ENCODE data around the gene TFEC.

TFEC gene

GRCh38 chr7:115920367-115920766 is 110.2 kb downstream of the TFEC start:
- H2AFZ ChIP-seq (ENCODE audit: insufficient read depth, low read length, poor library complexity), result no peak overlapping the region
- H3K36me3 ChIP-seq (ENCODE audit: control insufficient read depth in 1 of 2, insufficient read depth in 2 of 2, low read length in 2 of 2), result no peaks in the 10 kb centered on the region
- no peaks in the 10 kb centered on the region for H3K9me3 ChIP-seq (ENCODE audit: insufficient read depth, low read depth, low read length)
- H3K14ac ChIP-seq (ENCODE audit: low read length), result no peak overlapping the region
- H3K4me3 ChIP-seq (ENCODE audit: low read depth, low read length), result no peak overlapping the region
- H4K8ac ChIP-seq (ENCODE audit: low read depth, low read length), result no peak overlapping the region
- no peaks in the 10 kb centered on the region for H3K27me3 ChIP-seq (ENCODE audit: insufficient read depth, low read length)
- no peak overlapping the region for H2BK12ac ChIP-seq (ENCODE audit: low read length)
- H2BK5ac ChIP-seq (ENCODE audit: low read depth, low read length, poor library complexity), result no peak overlapping the region
- H3K18ac ChIP-seq (ENCODE audit: low read length), result no peak overlapping the region
- H2AK5ac ChIP-seq (ENCODE audit: low read length), result no peak overlapping the region
- no peaks in the 10 kb centered on the region for H3K79me2 ChIP-seq (ENCODE audit: control insufficient read depth, insufficient read depth, low read length, poor library complexity)
- no peaks in the 10 kb centered on the region for H3K79me1 ChIP-seq (ENCODE audit: low read length)
- no peak overlapping the region for H4K12ac ChIP-seq (ENCODE audit: low read depth, low read length)
- H3K4me2 ChIP-seq (ENCODE audit: low read length), result no peak overlapping the region
- no peak overlapping the region for H3K23ac ChIP-seq (ENCODE audit: low read length)
- H3K27ac ChIP-seq (ENCODE audit: low read depth, low read length), result no peak overlapping the region
- no peaks in the 10 kb centered on the region for H3K4me1 ChIP-seq (ENCODE audit: control insufficient read depth in 1 of 2, insufficient read depth in 2 of 2, low read length in 2 of 2)
- no peak overlapping the region for H3K9ac ChIP-seq (ENCODE audit: low read length)
- no peak for DNase-seq
- no CpG with 5 or more reads among the region's 1 CpG for WGBS (ENCODE audit: extremely low coverage, insufficient coverage, insufficient read length)
- H3K4ac ChIP-seq (ENCODE audit: low read depth, low read length), result no peak overlapping the region
- no peak overlapping the region for H2BK120ac ChIP-seq (ENCODE audit: insufficient read depth, low read length, poor library complexity)
- H4K91ac ChIP-seq (ENCODE audit: low read depth, low read length), result no peak overlapping the region

- H4K91ac ChIP-seq (ENCODE audit: low read depth, low read length), result no peak overlapping the region
These were observed 115.6 kb downstream of the TFEC start for GRCh38 chr7:115914951-115915350.

GRCh38 chr7:115911465-115911864 is 119.1 kb downstream of the TFEC start:
- H3K79me1 ChIP-seq (ENCODE audit: low read length), result no peaks in the 10 kb centered on the region
- no peak overlapping the region for H3K4me3 ChIP-seq (ENCODE audit: low read depth, low read length)
- no peak overlapping the region for H2AK5ac ChIP-seq (ENCODE audit: low read length)
- no peak overlapping the region for H3K4me2 ChIP-seq (ENCODE audit: low read length)
- no peak overlapping the region for H3K27ac ChIP-seq (ENCODE audit: low read depth, low read length)
- no peak for DNase-seq
- no peaks in the 10 kb centered on the region for H3K36me3 ChIP-seq (ENCODE audit: control insufficient read depth in 1 of 2, insufficient read depth in 2 of 2, low read length in 2 of 2)
- no CpG with 5 or more reads among the region's 3 CpGs for WGBS (ENCODE audit: extremely low coverage, insufficient coverage, insufficient read length)
- H3K18ac ChIP-seq (ENCODE audit: low read length), result no peak overlapping the region
- no peak overlapping the region for H2BK12ac ChIP-seq (ENCODE audit: low read length)
- no peaks in the 10 kb centered on the region for H3K79me2 ChIP-seq (ENCODE audit: control insufficient read depth, insufficient read depth, low read length, poor library complexity)
- H2AFZ ChIP-seq (ENCODE audit: insufficient read depth, low read length, poor library complexity), result no peak overlapping the region
- no peaks in the 10 kb centered on the region for H3K27me3 ChIP-seq (ENCODE audit: insufficient read depth, low read length)
- no peak overlapping the region for H4K12ac ChIP-seq (ENCODE audit: low read depth, low read length)
- no peak overlapping the region for H2BK120ac ChIP-seq (ENCODE audit: insufficient read depth, low read length, poor library complexity)
- H3K9ac ChIP-seq (ENCODE audit: low read length), result no peak overlapping the region
- no peaks in the 10 kb centered on the region for H3K4me1 ChIP-seq (ENCODE audit: control insufficient read depth in 1 of 2, insufficient read depth in 2 of 2, low read length in 2 of 2)
- H4K8ac ChIP-seq (ENCODE audit: low read depth, low read length), result no peak overlapping the region
- no peak overlapping the region for H2BK5ac ChIP-seq (ENCODE audit: low read depth, low read length, poor library complexity)
- no peak overlapping the region for H4K91ac ChIP-seq (ENCODE audit: low read depth, low read length)
- H3K9me3 ChIP-seq (ENCODE audit: insufficient read depth, low read depth, low read length), result no peaks in the 10 kb centered on the region
- no peak overlapping the region for H3K14ac ChIP-seq (ENCODE audit: low read length)
- no peak overlapping the region for H3K4ac ChIP-seq (ENCODE audit: low read depth, low read length)
- H3K23ac ChIP-seq (ENCODE audit: low read length), result no peak overlapping the region

More at GRCh38 chr7:115914951-115915350, 115.6 kb downstream of the TFEC start:
- Histone ChIP-seq H3K9ac (ENCODE audit: low read length) (no peak overlapping the region), H3K79me1 (ENCODE audit: low read length) (no peaks in the 10 kb centered on the region), H3K23ac (ENCODE audit: low read length) (no peak overlapping the region), H3K9me3 (ENCODE audit: insufficient read depth, low read depth, low read length) (no peaks in the 10 kb centered on the region), H2BK120ac (ENCODE audit: insufficient read depth, low read length, poor library complexity) (no peak overlapping the region), H3K4me1 (ENCODE audit: control insufficient read depth in 1 of 2, insufficient read depth in 2 of 2, low read length in 2 of 2) (no peaks in the 10 kb centered on the region), H2BK5ac (ENCODE audit: low read depth, low read length, poor library complexity) (no peak overlapping the region), H4K8ac (ENCODE audit: low read depth, low read length) (no peak overlapping the region), H3K4me3 (ENCODE audit: low read depth, low read length) (no peak overlapping the region), H3K4ac (ENCODE audit: low read depth, low read length) (no peak overlapping the region), H3K36me3 (ENCODE audit: control insufficient read depth in 1 of 2, insufficient read depth in 2 of 2, low read length in 2 of 2) (no peaks in the 10 kb centered on the region), H4K12ac (ENCODE audit: low read depth, low read length) (no peak overlapping the region), H3K4me2 (ENCODE audit: low read length) (no peak overlapping the region), H3K27ac (ENCODE audit: low read depth, low read length) (no peak overlapping the region), H3K18ac (ENCODE audit: low read length) (no peak overlapping the region), H2AK5ac (ENCODE audit: low read length) (no peak overlapping the region), H3K79me2 (ENCODE audit: control insufficient read depth, insufficient read depth, low read length, poor library complexity) (no peaks in the 10 kb centered on the region), H3K27me3 (ENCODE audit: insufficient read depth, low read length) (no peaks in the 10 kb centered on the region), H2BK12ac (ENCODE audit: low read length) (no peak overlapping the region), H3K14ac (ENCODE audit: low read length) (no peak overlapping the region), H2AFZ (ENCODE audit: insufficient read depth, low read length, poor library complexity) (no peak overlapping the region)
- WGBS (ENCODE audit: extremely low coverage, insufficient coverage, insufficient read length), result no CpG with 5 or more reads among the region's 1 CpG
- no peak for DNase-seq

GRCh38 chr7:115910541-115911164 is 119.9 kb downstream of the TFEC start:
- Histone ChIP-seq H3K4me1 (ENCODE audit: control insufficient read depth in 1 of 2, insufficient read depth in 2 of 2, low read length in 2 of 2) (no peaks in the 10 kb centered on the region), H2AK5ac (ENCODE audit: low read length) (no peak overlapping the region), H3K9ac (ENCODE audit: low read length) (no peak overlapping the region), H4K91ac (ENCODE audit: low read depth, low read length) (no peak overlapping the region), H3K79me2 (ENCODE audit: control insufficient read depth, insufficient read depth, low read length, poor library complexity) (no peaks in the 10 kb centered on the region), H4K8ac (ENCODE audit: low read depth, low read length) (no peak overlapping the region), H2BK120ac (ENCODE audit: insufficient read depth, low read length, poor library complexity) (no peak overlapping the region), H3K9me3 (ENCODE audit: insufficient read depth, low read depth, low read length) (no peaks in the 10 kb centered on the region), H3K36me3 (ENCODE audit: control insufficient read depth in 1 of 2, insufficient read depth in 2 of 2, low read length in 2 of 2) (no peaks in the 10 kb centered on the region), H3K14ac (ENCODE audit: low read length) (no peak overlapping the region), H3K27me3 (ENCODE audit: insufficient read depth, low read length) (no peaks in the 10 kb centered on the region), H4K12ac (ENCODE audit: low read depth, low read length) (no peak overlapping the region), H2BK12ac (ENCODE audit: low read length) (no peak overlapping the region), H2AFZ (ENCODE audit: insufficient read depth, low read length, poor library complexity) (no peak overlapping the region), H3K4me3 (ENCODE audit: low read depth, low read length) (no peak overlapping the region), H3K27ac (ENCODE audit: low read depth, low read length) (no peak overlapping the region), H3K23ac (ENCODE audit: low read length) (no peak overlapping the region), H3K4me2 (ENCODE audit: low read length) (no peak overlapping the region), H2BK5ac (ENCODE audit: low read depth, low read length, poor library complexity) (no peak overlapping the region), H3K18ac (ENCODE audit: low read length) (no peak overlapping the region), H3K4ac (ENCODE audit: low read depth, low read length) (no peak overlapping the region), H3K79me1 (ENCODE audit: low read length) (no peaks in the 10 kb centered on the region)
- WGBS (ENCODE audit: extremely low coverage, insufficient coverage, insufficient read length), result no CpG with 5 or more reads among the region's 5 CpGs
- DNase-seq, result peak in 1 of 2 donors; percentile 64

Measured in trophoblast cell (in vitro differentiated cells and primary cell).